Progenitor cell of endocrine pancreas (in vitro differentiated cells): ENCODE measurements around the gene CDH4. TPM values are rescaled to one million over a fixed set of nuclear protein-coding genes. Genes with fewer than 3 reads are reported as not detected.

Experiments
- DNase-seq: peaks from one replicate; pipeline ENCODE4 v3.0.0; 2021; ENCODE audit warnings: low spot score; ENCODE audit not compliant: unreplicated experiment
- H3K27ac Mint-ChIP-seq: 2 replicates; pipeline ENCODE4 v1.8.0; 2021; ENCODE audit warnings: mild to moderate bottlenecking, moderate library complexity, mixed read lengths
- H3K27me3 Mint-ChIP-seq: 2 replicates; pipeline ENCODE4 v1.8.0; 2021; ENCODE audit warnings: mixed read lengths
- H3K36me3 Mint-ChIP-seq: 2 replicates; pipeline ENCODE4 v1.8.0; 2022; ENCODE audit warnings: mixed read lengths; ENCODE audit not compliant: insufficient read depth
- H3K4me1 Mint-ChIP-seq: 2 replicates; pipeline ENCODE4 v1.8.0; 2021; ENCODE audit warnings: low read depth, mixed read lengths
- H3K4me3 Mint-ChIP-seq: 2 replicates; pipeline ENCODE4 v1.8.0; 2021; ENCODE audit warnings: low read depth, mild to moderate bottlenecking, moderate library complexity, mixed read lengths
- H3K9me3 Mint-ChIP-seq: 2 replicates; pipeline ENCODE4 v1.8.0; 2021; ENCODE audit warnings: low read depth, mixed read lengths
- CTCF ChIP-seq: fragments of 200-600 bp; sonication (generic); IDR thresholded peaks from one replicate; pipeline ENCODE4 v1.5.0; 2021; ENCODE audit warnings: antibody characterized with exemption, mild to moderate bottlenecking; ENCODE audit not compliant: unreplicated experiment
- total RNA-seq: library from RNA; stranded (reverse); gene quantifications from 2 replicates; pipeline ENCODE4 v1.2.1, GENCODE V29; 2021

CDH4 gene
- total RNA-seq, 1 donor from 2014 or later, result 0.43 TPM

GRCh38 chr20:61712688-61713087 lies 460.6 kb downstream of the CDH4 start:
- no peaks in the 10 kb centered on the region for H3K36me3 Mint-ChIP-seq
- no peaks in the 10 kb centered on the region for H3K9me3 Mint-ChIP-seq
- H3K27ac Mint-ChIP-seq, result no peak overlapping the region
- H3K4me3 Mint-ChIP-seq, result no peak overlapping the region
- peaks cover 11% of the 10 kb centered on the region for H3K27me3 Mint-ChIP-seq
- DNase-seq, result no peak
- no peaks in the 10 kb centered on the region for H3K4me1 Mint-ChIP-seq
- TF ChIP-seq CTCF, result no peak

- Mint-ChIP-seq H3K27me3 (peaks cover 15% of the 10 kb centered on the region), H3K9me3 (no peaks in the 10 kb centered on the region), H3K4me1 (peaks cover 1% of the 10 kb centered on the region), H3K36me3 (no peaks in the 10 kb centered on the region), H3K4me3 (no peak overlapping the region), H3K27ac (no peak overlapping the region)
- no peak for DNase-seq
- TF ChIP-seq CTCF, result no peak
Measured at GRCh38 chr20:61718361-61719005, 466.4 kb downstream of the CDH4 start.

GRCh38 chr20:61719691-61720347 lies 467.8 kb downstream of the CDH4 start:
- H3K9me3 Mint-ChIP-seq, result no peaks in the 10 kb centered on the region
- H3K27me3 Mint-ChIP-seq, result peaks cover 12% of the 10 kb centered on the region
- no peak overlapping the region for H3K4me3 Mint-ChIP-seq
- H3K27ac Mint-ChIP-seq, result no peak overlapping the region
- H3K36me3 Mint-ChIP-seq, result no peaks in the 10 kb centered on the region
- DNase-seq, result no peak
- no peak for TF ChIP-seq CTCF
- H3K4me1 Mint-ChIP-seq, result peaks cover 5% of the 10 kb centered on the region

GRCh38 chr20:61720348-61720696 lies 468.3 kb downstream of the CDH4 start:
- H3K4me1 Mint-ChIP-seq, result peaks cover 5% of the 10 kb centered on the region
- H3K36me3 Mint-ChIP-seq, result no peaks in the 10 kb centered on the region
- no peaks in the 10 kb centered on the region for H3K9me3 Mint-ChIP-seq
- H3K27me3 Mint-ChIP-seq, result peaks cover 12% of the 10 kb centered on the region
- no peak for DNase-seq
- TF ChIP-seq CTCF, result no peak
- no peak overlapping the region for H3K27ac Mint-ChIP-seq
- no peak overlapping the region for H3K4me3 Mint-ChIP-seq

GRCh38 chr20:61722146-61722678 lies 470.2 kb downstream of the CDH4 start:
- no peaks in the 10 kb centered on the region for H3K9me3 Mint-ChIP-seq
- H3K27ac Mint-ChIP-seq, result no peak overlapping the region
- no peak overlapping the region for H3K4me3 Mint-ChIP-seq
- TF ChIP-seq CTCF, result no peak
- DNase-seq, result no peak
- no peaks in the 10 kb centered on the region for H3K36me3 Mint-ChIP-seq
- peaks cover 12% of the 10 kb centered on the region for H3K27me3 Mint-ChIP-seq
- peaks cover 5% of the 10 kb centered on the region for H3K4me1 Mint-ChIP-seq
